HG03520 (cell line): ENCODE data around the gene GRM8.

Source experiments
- ATAC-seq: cut with Tn5 transposase; IDR thresholded peaks from one replicate; pipeline ENCODE4 v1.9.1; 2021; ENCODE audit warnings: mild to moderate bottlenecking, moderate library complexity; ENCODE audit not compliant: unreplicated experiment

The GRM8 gene

DNA sequence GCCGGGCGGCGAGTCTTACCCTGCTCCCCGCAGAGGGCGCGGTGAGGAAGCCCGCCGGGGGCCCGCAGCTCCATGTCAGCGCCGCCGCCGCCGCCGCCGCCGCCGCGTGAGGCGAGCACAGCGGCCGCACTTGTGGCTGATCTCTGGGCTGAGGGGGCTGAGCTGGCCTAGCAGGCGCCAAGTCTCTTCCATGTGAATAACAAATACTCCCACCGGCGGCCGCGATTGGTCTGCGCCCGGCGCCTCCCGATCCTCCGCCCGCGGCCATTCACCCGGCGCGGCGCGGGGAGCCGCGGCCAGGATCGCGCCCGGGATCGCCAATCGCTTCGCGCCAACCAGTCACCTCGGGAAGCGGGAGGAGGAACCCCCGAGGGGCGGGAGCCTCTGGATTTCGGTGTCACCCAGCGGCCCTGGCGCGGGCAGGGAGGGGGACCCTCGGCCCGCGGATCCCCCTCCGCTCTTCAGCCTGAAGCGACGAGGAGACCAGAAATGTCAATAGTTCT is at the start of gene GRM8:
TSS of gene GRM8 (minus strand) at position 164 of the 503 bp plus-strand sequence.
- ATAC-seq = peak; percentile 2

DNA sequence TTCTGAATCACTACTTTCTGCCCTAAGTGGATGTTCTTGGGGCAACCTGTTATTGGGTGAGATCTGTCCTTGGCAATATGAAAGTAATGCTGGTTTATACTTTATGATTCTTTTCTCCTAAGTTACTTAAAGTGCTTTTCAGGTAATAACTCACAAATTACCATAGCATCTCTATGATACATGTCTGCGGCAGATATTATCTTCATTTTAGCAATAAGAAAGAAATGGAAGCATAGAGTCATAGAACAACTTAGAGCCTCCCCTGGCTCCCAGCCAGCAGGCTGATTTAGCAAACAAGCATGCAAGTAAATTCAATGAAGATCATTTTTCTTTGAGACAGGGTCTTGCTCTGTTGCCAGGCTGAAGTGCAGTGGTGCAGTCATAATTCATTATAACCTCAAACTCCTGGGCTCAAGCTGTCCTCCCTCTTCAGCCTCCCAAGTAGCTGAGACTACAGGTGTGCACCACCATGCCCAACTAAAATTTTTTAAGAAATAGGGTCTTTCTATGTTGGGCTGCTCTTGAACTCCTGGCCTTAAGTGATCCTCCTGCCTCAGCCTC is 38.1 kb upstream of the GRM8 start:
- no peak for ATAC-seq

DNA sequence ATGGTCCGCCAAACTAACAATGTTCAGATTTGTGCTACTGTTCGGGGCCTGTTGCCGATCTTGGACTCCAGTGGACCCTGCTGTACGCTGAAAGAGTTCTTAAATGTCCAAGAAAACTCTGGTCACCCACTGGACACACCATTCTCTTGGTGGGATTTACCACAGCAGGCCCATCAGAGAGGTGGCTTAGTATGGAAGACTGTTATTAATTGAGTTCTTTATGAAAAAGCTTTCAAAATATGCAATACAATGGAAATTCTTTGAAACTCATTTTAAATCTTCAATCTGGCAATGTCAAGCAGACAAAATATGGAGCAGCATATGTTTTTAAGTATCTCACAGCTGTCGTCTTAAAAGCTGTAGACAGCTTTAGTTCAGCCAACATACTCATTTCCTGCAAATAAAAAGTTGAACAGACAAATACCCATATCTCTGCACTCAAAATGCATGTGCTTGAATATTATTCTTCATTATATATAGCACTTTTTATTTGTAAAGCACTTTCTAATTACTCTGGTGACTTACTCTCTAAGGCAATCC is 37.4 kb upstream of the GRM8 start:
- ATAC-seq = no peak

DNA sequence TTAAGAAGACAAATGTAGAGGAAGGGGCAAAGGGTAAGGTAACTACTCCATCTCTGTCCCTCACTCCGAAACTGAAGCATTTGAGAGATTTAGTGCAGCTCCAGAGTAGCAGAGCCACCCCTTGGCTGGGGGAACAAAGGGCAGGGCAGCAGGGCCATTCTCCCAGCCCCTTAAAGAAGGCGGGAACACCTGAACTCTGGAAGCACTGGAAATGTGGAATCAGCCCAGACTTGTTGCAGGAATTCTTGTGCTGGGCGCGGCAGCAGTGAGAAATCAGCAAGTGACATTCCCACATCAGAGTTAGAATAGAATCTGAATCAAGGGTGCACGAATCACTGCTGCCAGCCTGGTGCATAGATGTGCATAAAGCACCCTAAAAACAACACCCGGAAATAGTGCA is 34.4 kb upstream of the GRM8 start:
- no peak for ATAC-seq

DNA sequence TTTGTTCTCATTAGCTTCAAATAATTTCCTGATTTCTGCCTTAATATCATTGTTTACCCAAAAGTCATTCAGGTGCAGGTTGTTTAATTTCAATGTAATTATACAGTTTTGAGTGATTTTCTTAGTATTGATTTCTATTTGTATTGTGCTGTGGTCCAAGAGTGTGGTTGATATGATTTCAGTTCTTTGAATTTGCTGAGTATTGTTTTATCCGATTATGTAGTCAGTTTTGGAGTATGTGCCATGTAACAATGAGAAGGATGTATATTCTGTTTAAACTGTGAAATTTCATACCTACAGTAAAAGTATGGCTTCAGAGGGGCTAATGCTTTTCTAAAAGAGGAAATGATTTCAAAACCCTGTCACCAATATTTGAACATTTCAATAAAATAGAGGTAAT is 17.4 kb upstream of the GRM8 start:
- no peak for ATAC-seq

DNA sequence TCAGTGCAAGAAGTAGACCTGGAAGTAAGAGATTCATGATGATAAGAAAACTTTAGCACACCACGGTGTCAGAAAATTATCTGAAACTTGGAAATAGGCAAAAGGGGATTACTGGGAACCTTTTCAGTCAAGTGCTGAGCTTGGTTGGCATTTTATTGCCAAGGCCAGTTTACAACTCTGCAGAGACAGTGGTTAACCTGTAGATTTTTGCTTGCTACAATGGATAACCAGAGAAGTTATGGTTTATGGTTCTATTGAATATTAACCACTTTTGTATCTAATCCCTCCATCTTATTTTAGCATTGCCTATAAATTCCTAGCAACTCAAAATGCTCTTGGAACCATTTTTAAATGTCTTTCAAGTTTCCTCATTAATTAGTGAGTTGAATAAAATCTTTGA is 13.3 kb upstream of the GRM8 start:
- no peak for ATAC-seq

DNA sequence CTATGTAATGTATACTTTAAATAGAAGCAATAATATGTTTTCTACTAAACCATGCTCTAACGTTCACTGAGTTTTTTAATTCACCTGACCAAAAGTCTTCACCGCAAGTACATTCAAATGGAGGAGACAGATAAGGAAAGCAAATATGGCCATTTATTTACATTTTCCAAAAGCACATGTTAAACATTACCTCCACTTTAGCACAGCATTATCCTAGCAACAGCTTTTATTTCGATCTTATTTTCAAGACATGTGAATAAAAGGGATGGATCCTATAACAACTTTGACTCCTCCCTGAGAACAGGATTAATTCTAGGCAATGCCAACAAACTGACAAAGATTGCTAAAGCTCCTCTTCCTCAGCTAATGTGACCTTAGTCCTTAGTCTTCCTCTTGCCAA is 11.5 kb upstream of the GRM8 start:
- ATAC-seq = no peak

DNA sequence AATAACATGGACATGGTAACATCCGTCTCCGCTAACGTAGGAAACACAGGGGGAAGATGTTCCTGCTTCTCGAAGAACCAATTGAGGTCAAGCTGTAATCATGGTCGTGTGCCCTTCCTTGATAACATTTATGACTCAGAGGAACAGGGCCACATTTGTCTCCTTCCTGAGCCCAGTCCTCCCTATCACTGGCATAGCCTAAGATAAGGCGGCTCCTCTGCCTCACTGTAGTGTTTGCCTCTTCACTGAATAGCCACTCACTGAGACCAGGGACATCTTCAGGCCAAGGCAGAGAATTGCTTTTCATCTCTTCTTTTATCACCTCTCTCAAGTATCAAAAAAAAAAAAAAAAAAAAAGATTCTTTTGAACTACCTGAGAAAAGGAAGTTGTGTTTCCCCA is 5.4 kb upstream of the GRM8 start:
- no peak for ATAC-seq

DNA sequence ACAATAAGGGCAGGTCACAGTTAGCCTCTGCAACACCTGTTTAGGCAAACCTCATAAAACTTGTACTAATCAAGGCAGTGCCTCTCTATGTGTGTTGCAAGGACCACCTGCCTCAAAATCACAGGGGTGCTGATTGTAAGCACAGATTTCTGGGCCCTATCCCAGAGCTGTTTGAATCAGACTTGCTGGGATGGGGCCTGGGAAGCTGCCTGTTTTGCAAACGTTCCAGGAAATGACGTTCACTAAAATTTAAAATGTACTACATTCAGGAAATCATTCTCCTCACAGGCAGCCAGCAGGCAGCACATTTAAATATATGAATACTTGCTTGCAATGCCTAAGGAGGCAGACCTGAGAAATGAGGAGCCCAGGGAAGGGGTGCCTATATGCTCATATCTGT is 4.3 kb upstream of the GRM8 start:
- no peak for ATAC-seq

DNA sequence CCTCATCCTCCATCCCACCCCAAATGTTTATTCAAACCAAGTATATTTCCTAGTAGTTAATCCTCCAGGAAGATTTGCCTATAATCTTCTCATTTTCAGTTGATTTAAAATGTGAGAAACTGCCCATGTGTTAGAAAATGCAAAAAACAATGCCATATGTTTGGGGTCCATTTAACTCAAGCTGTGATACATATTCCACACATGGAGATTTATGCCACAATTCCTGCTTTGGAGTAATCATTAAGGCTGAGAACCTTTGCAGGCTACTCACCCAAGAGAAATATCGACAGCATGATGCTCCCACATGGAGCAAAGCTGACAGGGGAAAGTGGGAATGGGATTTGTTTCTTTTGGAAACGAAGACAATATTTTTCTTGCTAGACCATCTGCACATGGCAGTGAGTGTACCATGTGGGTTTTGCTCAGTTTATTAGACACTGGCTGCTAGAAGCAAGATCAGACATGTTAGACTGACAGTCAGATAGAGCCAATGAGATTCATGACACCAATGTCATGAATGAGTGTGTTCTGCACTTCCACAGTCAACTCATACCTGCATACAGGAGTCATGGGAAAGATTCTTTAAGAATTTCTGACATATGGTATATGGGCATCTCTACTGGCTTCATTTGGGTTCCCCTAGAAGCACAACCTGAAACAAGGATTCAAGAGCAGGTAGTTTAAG is 3.4 kb upstream of the GRM8 start:
- ATAC-seq = no peak

DNA sequence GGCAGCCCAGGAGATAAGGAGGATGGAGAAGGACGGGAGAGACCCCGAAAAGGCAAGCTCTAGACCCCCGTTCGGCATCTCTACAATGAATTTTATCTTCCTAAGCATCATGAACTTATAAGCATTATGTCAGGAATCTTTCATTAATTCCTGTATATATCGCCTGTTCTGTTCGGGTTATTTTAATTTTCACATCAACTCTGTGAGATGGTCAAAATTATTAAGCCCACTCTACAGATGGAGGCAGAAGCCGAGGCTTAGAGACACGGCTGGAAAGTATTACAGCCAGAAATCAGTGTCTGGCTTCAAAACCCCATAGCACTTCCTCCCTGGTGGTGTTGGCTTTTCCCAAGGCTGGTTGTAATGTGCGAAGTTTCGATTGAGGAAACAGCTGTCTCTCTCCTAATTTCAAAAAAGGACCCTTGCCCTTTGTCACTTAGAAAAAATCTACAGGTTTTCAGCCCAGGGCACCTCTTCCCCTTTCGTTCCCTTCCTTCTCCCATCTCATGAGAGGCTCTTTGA is 1.5 kb upstream of the GRM8 start:
- no peak for ATAC-seq

DNA sequence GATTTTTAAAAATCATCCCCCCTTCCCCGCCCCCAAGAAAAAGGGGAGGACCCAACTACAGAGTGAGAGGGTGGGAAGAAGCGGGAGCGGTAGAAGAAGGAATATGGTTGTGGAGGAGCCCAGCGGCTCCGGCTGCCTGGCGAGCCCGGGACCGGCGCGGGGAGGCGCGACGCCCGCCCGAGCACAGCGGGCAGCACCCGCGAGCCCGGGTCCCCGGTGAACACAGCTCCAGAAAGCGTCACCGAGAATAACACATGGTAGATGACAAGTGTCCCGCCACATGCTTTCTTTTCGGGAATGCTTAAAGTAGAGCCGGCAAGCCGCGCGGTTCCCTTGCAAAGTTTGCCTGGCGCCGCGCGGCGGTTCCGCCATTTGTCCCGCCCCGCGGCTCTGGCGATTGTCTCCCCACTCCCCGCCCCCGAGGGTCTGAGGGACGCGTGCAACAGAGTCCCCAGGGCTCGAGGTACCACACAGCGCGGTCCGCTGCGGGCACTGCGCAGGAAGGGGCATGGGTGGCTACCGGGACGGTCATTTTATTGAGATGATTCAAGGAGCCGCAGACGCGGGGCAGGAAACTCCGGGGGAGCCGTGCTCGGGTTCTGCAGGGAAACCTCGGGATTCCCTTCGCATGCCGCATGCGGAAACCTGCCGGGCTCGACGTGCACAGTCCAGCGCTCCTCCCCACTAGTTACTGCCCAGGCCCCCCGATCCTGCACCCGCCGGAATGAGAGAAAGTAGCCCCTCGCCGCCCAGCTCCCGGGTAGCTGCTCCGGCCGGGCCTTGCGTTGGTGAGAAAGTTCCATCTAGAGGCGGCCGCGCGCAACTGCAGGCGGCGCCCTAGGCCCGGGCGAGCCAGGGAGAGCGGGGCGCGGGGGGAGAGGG is 781 bp upstream of the GRM8 start:
- peak; percentile 80 for ATAC-seq

DNA sequence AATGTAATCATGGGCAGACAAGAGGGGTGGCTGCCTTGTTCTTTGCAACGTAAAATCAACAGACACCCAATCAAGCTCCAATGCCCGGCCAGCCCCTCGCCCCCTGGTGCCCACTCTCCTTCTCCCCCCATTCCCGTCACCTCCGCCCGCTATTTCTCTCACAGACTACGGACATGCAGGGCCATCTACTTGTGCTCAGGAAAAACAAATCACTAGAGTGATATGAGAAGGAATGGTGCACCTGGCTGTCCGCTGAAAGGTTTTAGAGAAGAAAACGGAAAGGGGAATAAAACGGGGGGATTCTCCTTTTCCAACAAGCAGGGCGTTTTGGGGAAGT is 396 bp downstream of the GRM8 start:
- ATAC-seq = no peak

DNA sequence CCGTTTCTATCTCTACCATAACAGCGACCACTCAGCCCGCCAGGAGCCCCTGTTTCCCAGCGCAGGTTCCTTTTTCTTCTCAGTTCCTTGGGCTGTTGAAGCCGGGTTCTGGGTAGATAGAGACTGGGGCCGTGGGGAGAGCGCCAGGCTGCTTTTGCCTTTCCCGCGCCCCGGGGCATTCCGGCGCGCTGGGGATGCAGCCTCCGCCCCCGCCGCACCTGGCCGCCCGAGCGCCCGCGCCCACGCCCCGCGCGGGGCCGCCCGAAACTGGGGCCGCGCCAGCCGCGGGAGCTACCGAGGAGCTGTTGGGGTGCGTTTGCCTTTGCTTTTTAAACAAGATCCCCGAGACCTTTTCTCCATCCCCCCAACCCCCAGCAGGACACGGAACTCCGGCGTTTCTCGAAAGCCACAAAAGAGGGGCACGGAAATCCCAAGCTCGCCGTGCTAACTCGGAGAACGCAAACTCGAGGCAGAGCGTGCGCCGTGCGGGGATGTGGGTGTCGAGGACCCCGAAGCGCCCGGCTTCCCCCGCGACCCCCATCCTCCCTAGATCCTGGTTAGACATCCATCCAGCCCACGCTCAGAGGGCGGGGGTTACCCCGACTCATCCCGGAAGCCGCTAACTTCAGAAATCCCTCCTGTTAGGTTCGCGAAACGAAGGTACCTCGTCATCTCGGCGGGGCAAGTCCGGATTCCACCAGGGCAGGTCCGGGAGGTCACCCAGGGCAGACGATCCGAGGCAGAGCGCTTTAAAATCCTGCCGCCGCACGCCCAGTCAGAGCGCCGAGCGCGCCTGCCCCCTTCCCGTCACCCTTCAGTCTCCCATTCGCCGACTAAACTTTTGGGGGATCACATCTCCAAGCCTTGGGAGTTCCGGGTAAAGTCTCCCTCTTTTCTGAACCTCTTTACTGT is 1.0 kb downstream of the GRM8 start:
- no peak for ATAC-seq

DNA sequence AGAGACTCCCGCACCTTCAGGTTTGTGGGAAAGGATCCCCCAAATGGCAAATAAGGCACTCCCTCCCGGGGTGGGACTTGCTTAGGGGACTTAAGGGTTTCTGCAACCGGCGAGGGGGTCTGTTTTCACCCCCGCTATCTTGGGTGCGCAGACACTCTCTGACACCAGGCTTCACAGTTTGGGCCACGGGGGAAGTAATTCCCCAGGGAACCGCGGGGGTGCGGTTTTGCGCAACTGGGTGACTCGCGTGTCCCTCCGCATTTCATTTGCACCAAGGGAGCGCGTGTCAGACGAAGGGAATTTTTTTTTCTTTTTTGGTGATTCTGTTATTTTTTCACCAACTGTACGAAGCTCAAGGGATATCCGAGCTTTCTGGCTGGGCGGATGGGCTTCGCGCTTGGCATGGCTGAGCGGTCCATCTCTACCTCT is 1.7 kb downstream of the GRM8 start:
- ATAC-seq = no peak

DNA sequence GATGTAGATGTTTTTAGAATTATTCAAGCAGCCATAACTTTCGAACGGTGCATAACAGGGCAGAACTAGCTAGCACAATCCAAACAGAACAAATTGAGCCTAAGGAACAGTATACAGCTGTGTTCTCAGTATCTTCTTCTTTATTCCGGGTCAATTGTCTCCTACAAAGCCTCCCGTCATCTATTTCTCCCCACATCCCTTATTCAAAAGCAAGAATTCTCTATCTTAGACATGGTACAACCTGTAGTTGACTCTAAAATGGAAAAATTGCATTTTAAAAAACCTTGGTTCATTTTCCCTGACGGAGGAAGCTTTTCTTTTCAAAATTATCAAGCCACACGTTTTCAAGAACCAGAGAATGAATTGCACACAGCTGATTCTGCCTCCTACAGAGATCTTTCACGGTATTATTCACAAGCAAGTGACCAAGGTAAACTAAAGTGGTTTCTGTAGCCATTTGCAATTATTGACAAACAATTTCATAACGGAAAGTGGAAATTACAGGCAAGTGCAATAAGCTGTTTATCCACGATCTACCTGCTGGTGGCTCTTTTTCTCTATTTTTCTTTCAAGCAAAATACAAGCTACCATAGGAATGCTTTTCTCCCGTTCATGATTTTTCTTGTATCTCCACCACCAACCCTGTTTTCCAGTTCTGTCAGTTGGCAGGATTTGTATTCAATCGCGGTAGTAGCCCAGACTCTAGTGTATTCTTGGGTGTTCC is 2.3 kb downstream of the GRM8 start:
- ATAC-seq = no peak

DNA sequence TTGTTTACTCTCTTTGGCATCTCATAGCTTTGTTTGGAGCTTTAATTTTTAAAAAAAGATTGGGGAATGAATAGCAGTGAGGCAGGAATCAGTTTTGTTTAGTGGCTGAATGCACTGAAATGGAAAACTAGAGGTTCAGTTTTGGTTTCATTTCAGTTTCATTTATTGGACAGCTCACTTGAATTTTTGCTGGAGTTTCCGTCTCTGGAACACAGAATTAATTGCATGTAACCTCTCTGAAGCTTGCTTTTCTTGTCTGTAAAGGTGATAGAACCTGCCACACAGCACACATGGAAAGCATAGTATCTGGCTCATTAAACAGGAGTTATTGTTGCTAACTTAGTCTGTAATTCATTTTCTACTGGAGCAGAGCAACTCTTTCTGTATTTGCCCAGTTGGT is 7.1 kb downstream of the GRM8 start:
- ATAC-seq = no peak

DNA sequence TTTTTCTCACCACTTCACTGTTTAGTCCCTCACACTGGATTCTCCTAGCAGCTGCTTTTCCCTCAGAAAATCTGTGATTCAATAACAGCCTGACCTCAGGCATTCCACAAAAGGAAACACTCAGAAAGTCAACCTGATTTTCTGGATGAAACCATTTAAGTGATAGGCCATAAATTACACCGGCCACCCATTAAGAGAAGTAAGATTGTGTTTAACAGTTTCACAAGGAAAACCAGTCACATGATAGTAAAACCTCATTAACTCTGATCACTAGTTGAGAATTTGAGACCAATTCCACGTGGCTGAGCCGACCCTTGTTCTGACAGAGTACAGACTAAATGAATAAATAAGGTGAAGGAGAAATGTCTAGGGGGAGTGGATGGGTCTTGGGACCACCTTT is 7.7 kb downstream of the GRM8 start:
- no peak for ATAC-seq

DNA sequence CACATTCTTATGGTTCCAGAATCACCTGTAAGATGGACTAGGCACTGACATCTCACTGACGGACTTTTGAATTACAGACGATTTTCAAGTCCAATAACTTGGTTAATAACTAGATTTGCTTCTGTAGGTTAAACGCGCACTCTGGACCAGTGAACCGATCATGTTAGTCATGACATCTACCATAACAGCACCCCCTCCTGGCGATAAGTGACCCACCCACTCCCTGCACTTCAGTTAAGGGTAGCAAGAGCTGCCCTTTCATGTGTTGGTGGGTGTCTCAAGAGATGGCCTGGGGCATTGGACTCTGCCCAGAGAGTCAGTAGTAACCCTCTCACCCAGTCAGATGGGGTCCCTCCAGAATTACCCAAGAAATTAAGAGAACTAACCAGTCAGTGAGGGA is 12.9 kb downstream of the GRM8 start:
- no peak for ATAC-seq

DNA sequence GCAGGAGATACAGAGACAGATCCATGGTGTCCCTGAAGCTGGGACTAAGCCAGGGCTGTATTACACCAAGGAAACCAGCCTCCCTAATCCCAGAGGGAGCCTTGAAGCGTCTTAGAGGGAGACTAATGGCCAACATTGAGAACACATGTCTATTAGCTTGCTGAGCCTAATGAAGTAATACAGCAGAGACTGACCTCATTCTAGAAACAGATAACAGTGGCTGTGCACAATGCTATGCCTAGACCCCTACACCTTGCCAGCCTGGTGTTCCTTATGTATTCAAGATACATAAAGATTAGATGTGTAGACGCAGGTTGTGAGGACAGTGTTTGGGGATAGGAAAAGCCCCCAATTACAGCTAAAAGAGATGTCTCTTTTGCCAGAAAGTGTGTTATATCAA is 19.1 kb downstream of the GRM8 start:
- ATAC-seq = no peak
